Stomach (tissue), 4 donors: ENCODE data around the gene GLTP.

Source experiments
- CTCF ChIP-seq, 7 experiments: fragments of 450-650 bp in 4 of 7; fragments of 200-600 bp in 3 of 7; sonication (generic) in 3 of 7; IDR thresholded peaks; one replicate each; pipeline ENCODE4 v1.5.1; 2016 to 2019; ENCODE audit warnings: antibody characterized with exemption in 7 of 7, control low read depth in 2 of 7, mild to moderate bottlenecking in 1 of 7
- EP300 ChIP-seq: sonication (generic); formaldehyde crosslinking; IDR thresholded peaks from one replicate; pipeline ENCODE4 v1.6.1; 2017; ENCODE audit warnings: antibody characterized with exemption
- POLR2A ChIP-seq, 4 donors: fragments of 450-650 bp; IDR thresholded peaks; one replicate each; pipeline ENCODE4 v1.6.1; 2016; ENCODE audit warnings: antibody characterized with exemption in 4 of 4, control low read depth in 2 of 4, mild to moderate bottlenecking in 1 of 4, moderate library complexity in 1 of 4
- POLR2AphosphoS5 ChIP-seq, 3 donors: sonication (generic); formaldehyde crosslinking; IDR thresholded peaks; one replicate each; pipeline ENCODE4 v1.6.1; 2016; ENCODE audit warnings: antibody characterized with exemption in 3 of 3

- TF ChIP-seq CTCF (IDR thresholded peaks at IDR 0.05) (no peak), POLR2A (IDR thresholded peaks at IDR 0.05) (no peak), POLR2AphosphoS5 (IDR thresholded peaks at IDR 0.05) (no peak), EP300 (no peak)
Observed at GRCh38 chr12:109844091-109844490, 36.2 kb downstream of the GLTP start.
